K562 (cell line): ENCODE measurements around the gene SRF. TPM values are rescaled to one million over a fixed set of nuclear protein-coding genes. Genes with fewer than 3 reads are reported as not detected.

Source experiments
- BRD9 ChIP-seq: fragments of 450-650 bp; IDR thresholded peaks from 2 replicates; pipeline ENCODE4 v1.6.1; 2018; ENCODE audit warnings: low read depth; ENCODE audit not compliant: partially characterized antibody
- ESRRA ChIP-seq: fragments of 450-650 bp; IDR thresholded peaks from 2 replicates; pipeline ENCODE4 v1.6.1; 2014; ENCODE audit warnings: low read depth, mild to moderate bottlenecking, moderate library complexity, borderline replicate concordance
- MGA ChIP-seq: fragments of 450-650 bp; IDR thresholded peaks from 2 replicates; pipeline ENCODE4 v1.6.1; 2016; ENCODE audit warnings: mild to moderate bottlenecking, moderate library complexity
- MTA2 ChIP-seq: fragments of 450-650 bp; IDR thresholded peaks from 2 replicates; pipeline ENCODE4 v1.6.1; 2016; ENCODE audit warnings: low read depth
- MTF1 ChIP-seq: fragments of 250-450 bp; sonication (Bioruptor Pico); IDR thresholded peaks from 2 replicates; pipeline ENCODE4 v1.9.0; 2021; ENCODE audit warnings: moderate library complexity, mild to moderate bottlenecking, inconsistent platforms, borderline replicate concordance
- RBBP5 ChIP-seq: fragments of 200-600 bp; sonication (generic); IDR thresholded peaks from 2 replicates; pipeline ENCODE4 v1.6.1; 2012; ENCODE audit warnings: borderline replicate concordance, mild to moderate bottlenecking, low read length, control low read depth, inconsistent platforms; ENCODE audit not compliant: insufficient read depth, poor library complexity, severe bottlenecking
- RBM22 ChIP-seq: fragments of 200-400 bp; formaldehyde crosslinking; IDR thresholded peaks from 2 replicates; pipeline ENCODE4 v1.6.1; 2018; ENCODE audit warnings: low read length, low read depth; ENCODE audit not compliant: poor library complexity, severe bottlenecking
- TFE3 ChIP-seq: fragments of 450-650 bp; formaldehyde crosslinking; IDR thresholded peaks from 2 replicates; pipeline ENCODE4 v1.4.0; 2020; ENCODE audit warnings: mild to moderate bottlenecking, mixed read lengths
- TGIF2 ChIP-seq: sonication (generic); formaldehyde crosslinking; IDR thresholded peaks from 2 replicates; pipeline ENCODE4 v1.8.1; 2022; ENCODE audit warnings: mild to moderate bottlenecking, missing genetic modification reagents, moderate library complexity
- U2AF1 ChIP-seq: fragments of 200-400 bp; formaldehyde crosslinking; optimal IDR thresholded peaks from 2 replicates; pipeline ENCODE3; 2017; ENCODE audit warnings: mild to moderate bottlenecking, low read depth, low read length, moderate library complexity
- ZNF274 ChIP-seq: IDR thresholded peaks from 2 replicates; pipeline ENCODE4 v1.6.1; 2011; ENCODE audit warnings: low read depth, mild to moderate bottlenecking, low read length, moderate library complexity, borderline replicate concordance
- ZNF431 ChIP-seq: sonication (generic); formaldehyde crosslinking; IDR thresholded peaks from 2 replicates; pipeline ENCODE4 v1.8.0; 2022; ENCODE audit warnings: mild to moderate bottlenecking, missing genetic modification reagents
- ZNF589 ChIP-seq: fragments of 200-800 bp; sonication (Bioruptor generic); IDR thresholded peaks from 2 replicates; pipeline ENCODE4 v1.6.1; 2016; ENCODE audit warnings: low read depth, missing genetic modification characterization, missing compliant biosample characterization
- polyA plus RNA-seq, 8 experiments: library from polyadenylated mRNA; depleted of rRNA in 4 of 8; stranded (reverse) in 5 of 8; unstranded in 3 of 8; fragments of >200 nt; fragmentation: Nextera tagmentation in 2 of 8; fragmentation: Illumina TruSeq in 1 of 8; extraction: Ambion mirVana in 2 of 8; extraction: Trizol in 1 of 8; gene quantifications; 2 replicates each; pipeline versions ENCODE4 v1.2.1 to v1.2.3, GENCODE V29; 2011 to 2014; ENCODE audit warnings: inconsistent platforms in 1 of 8, missing spikeins in 1 of 8
- total RNA-seq, 7 experiments: library from RNA; depleted of rRNA in 6 of 7; stranded (reverse); fragments of >200 nt in 6 of 7; fragmentation: Illumina TruSeq in 2 of 7; extraction: Trizol in 2 of 7; gene quantifications; 2 replicates each; pipeline versions ENCODE4 v1.2.1 to v1.2.3, GENCODE V29; 2011 to 2021; ENCODE audit warnings: low replicate concordance in 1 of 7

SRF gene
- total and polyA plus RNA-seq, 9 of the 15 experiments (the other 6 are each of a cell fraction or from before 2014, with no cell fraction given): 2.5 to 37.0 (median 24.6) TPM

- peak; percentile 82 for TF ChIP-seq ZNF589 (CRISPR knock-in tag)
- peak; percentile 65; the same call in 1 of the 2 replicates for TF ChIP-seq ESRRA
- TF ChIP-seq MTA2: no peak
- TF ChIP-seq MGA: peak; percentile 94
- peak; percentile 97 for TF ChIP-seq TFE3 (CRISPR knock-in tag)
- no peak for TF ChIP-seq BRD9
- peak; percentile 99 for TF ChIP-seq U2AF1
- TF ChIP-seq ZNF274: no peak; the same call in 1 of the 2 replicates
- TF ChIP-seq RBBP5: peak; percentile 95
- TF ChIP-seq MTF1: peak; percentile 34; the same call in 1 of the 2 replicates
- TF ChIP-seq TGIF2 (CRISPR knock-in tag): peak; percentile 85
- TF ChIP-seq RBM22: peak; percentile 75
- TF ChIP-seq ZNF431 (CRISPR knock-in tag): peak; percentile 87
These were observed 58.1 kb downstream of the SRF start, which contains the start of gene DNPH1 (continued) for GRCh38 chr6:43228951-43229802.
